Measurements from ENCODE around the gene ZNF74. TPM values are rescaled to one million over a fixed set of nuclear protein-coding genes. Genes with fewer than 3 reads are reported as not detected.

The ZNF74 gene
- total and polyA plus RNA-seq, 8 donors: 5.0 to 9.1 (median 5.7) TPM

DNA sequence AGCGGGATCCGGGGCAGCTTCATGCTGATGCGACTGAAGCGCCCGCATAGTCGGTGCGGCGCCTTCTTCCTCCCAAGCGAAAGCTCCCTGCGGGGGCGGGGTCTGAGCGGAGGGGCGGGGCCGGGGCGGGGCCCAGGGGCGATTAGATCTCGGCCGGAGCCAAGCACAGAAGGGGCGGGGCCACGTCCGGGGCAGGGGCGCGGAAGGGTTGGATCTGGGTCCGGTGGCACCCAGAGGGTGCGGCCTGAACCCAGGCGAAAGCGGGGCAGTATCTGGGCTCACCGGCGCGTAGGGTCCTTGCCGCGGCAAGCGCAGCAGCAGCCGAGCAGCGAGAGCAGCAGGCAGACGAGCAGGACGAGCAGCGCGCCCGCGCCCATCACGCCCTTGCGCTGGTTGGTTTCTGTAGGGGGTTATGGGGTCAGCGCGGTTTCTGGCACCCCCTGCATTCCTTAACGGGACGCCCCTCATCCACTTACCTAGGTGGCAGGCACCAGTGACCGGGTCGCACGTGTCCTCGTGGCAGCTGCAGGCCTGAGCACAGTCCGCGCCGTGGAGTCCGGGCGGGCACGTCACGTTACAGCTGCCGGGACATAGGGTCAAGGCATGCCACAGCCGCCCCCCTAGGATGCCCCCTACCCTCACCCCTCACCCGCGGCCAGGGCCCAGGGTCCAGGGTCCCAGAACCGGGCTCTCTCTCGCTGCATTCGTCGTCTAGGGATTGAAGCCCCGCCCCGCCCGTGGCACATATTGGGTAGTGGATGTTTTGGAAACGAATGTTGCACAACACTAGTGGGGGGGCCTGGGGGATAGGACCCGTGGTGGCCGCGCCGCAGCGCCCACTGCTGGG is 35.5 kb downstream of the ZNF74 start:
- WGBS, 2 donors: 24 to 30% methylated on average over 71 to 75 of the region's 75 CpGs
- peak; percentile 51 to 84 (median 65) for DNase-seq
- no peak for FAIRE-seq
- Histone ChIP-seq H3K4me3 (peak overlapping the region in 2 of 4 donors; percentile 16 to 40), H3K27me3 (peaks cover 0 to 37% (median 0%) of the 10 kb centered on the region in 4 donors), H3K9me3 (no peaks in the 10 kb centered on the region), H3K27ac (no peak overlapping the region), H3K36me3 (no peaks in the 10 kb centered on the region), H3K4me1 (peaks cover 4 to 16% (median 5%) of the 10 kb centered on the region in 3 donors)
- peak; percentile 19 to 84 (median 68) for ATAC-seq
- no peak for TF ChIP-seq CTCF (IDR thresholded peaks at IDR 0.05)
- intact Hi-C loops (cut with DNase I): loop anchor here in 1 of 3 donors (10.0 kb wide), 1 partner anchor 65 kb away; the partner anchor contains the start of gene KLHL22

DNA sequence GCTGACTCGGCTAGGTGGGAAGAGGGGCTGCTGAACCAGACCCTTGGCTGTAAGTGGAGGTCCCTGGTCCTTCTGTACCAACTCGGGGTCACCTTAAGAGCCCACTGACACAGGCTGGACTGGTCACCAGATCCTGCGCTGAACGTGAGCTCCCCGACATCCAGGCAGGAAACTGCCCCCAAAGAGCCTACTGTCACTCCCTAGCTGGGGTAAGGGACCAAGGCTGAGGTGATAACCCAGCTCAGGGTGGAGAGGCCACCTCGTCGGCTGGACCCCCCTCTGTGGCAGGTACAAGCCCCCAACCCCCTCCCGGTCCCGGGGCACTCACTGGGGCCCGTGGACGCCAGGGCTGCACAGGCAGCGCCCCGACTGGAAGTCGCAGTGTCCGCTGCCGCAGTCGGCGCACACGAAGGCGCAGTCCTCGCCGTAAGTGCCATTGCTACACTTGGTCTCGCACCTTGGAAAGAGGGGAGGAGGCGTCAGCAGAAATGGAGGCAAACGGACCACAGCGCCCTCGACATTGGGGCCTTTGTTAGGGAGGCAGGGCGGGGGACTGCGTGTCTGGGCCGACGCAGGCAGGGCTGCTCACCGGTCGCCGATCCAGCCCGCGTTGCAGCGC is 36.3 kb downstream of the ZNF74 start:
- DNase-seq (peak in 1 of 6 donors; percentile 76), FAIRE-seq (no peak), ATAC-seq (no peak)
- no peak for TF ChIP-seq CTCF (IDR thresholded peaks at IDR 0.05)
- intact Hi-C loops (cut with DNase I): no loop called here
- H3K4me1 ChIP-seq: peaks cover 4 to 16% (median 5%) of the 10 kb centered on the region in 3 donors
- H3K27me3 ChIP-seq: peaks cover 0 to 37% (median 0%) of the 10 kb centered on the region in 4 donors
- H3K27ac ChIP-seq: no peak overlapping the region
- H3K9me3 ChIP-seq: no peaks in the 10 kb centered on the region
- peak overlapping the region in 2 of 4 donors; percentile 10 to 21 for H3K4me3 ChIP-seq
- H3K36me3 ChIP-seq: no peaks in the 10 kb centered on the region
- 21 to 27% methylated on average over 36 to 37 of the region's 37 CpGs for WGBS, 2 donors

- Histone ChIP-seq H3K36me3 (no peaks in the 10 kb centered on the region), H3K4me1 (peaks cover 4 to 14% (median 5%) of the 10 kb centered on the region in 3 donors), H3K9me3 (no peaks in the 10 kb centered on the region), H3K27me3 (peaks cover 0 to 35% (median 0%) of the 10 kb centered on the region in 4 donors), H3K4me3 (peak overlapping the region in 3 of 4 donors; percentile 10 to 25 (median 21)), H3K27ac (no peak overlapping the region)
- TF ChIP-seq CTCF (IDR thresholded peaks at IDR 0.05): peak in 2 of 4 donors; percentile 15 to 25
- intact Hi-C loops (cut with DNase I): no loop called here
- DNase-seq (peak in 4 of 6 donors; percentile 60 to 87 (median 70)), FAIRE-seq (no peak), ATAC-seq (peak; percentile 66 to 87 (median 75))
- 8 to 11% methylated on average over 67 to 94 of the region's 94 CpGs for WGBS, 2 donors
Observed at GRCh38 chr22:20430720-20431510, 37.0 kb downstream of the ZNF74 start.

GRCh38 chr22:20431511-20432192 is 37.7 kb downstream of the ZNF74 start:
- 35 to 36% methylated on average over 42 to 50 of the region's 50 CpGs for WGBS, 2 donors
- peak overlapping the region in 2 of 4 donors; percentile 21 to 25 for H3K4me3 ChIP-seq
- H3K4me1 ChIP-seq: peaks cover 4 to 13% (median 7%) of the 10 kb centered on the region in 3 donors
- peaks cover 0 to 29% (median 0%) of the 10 kb centered on the region in 4 donors for H3K27me3 ChIP-seq
- FAIRE-seq: no peak
- no peaks in the 10 kb centered on the region for H3K9me3 ChIP-seq
- intact Hi-C loops (cut with DNase I): no loop called here
- ATAC-seq: no peak
- H3K27ac ChIP-seq: no peak overlapping the region
- no peak for TF ChIP-seq CTCF (IDR thresholded peaks at IDR 0.05)
- H3K36me3 ChIP-seq: no peaks in the 10 kb centered on the region
- DNase-seq: peak in 2 of 6 donors; percentile 40 to 80
